ENCODE data around the gene TATDN2.

TATDN2 gene, protein sequence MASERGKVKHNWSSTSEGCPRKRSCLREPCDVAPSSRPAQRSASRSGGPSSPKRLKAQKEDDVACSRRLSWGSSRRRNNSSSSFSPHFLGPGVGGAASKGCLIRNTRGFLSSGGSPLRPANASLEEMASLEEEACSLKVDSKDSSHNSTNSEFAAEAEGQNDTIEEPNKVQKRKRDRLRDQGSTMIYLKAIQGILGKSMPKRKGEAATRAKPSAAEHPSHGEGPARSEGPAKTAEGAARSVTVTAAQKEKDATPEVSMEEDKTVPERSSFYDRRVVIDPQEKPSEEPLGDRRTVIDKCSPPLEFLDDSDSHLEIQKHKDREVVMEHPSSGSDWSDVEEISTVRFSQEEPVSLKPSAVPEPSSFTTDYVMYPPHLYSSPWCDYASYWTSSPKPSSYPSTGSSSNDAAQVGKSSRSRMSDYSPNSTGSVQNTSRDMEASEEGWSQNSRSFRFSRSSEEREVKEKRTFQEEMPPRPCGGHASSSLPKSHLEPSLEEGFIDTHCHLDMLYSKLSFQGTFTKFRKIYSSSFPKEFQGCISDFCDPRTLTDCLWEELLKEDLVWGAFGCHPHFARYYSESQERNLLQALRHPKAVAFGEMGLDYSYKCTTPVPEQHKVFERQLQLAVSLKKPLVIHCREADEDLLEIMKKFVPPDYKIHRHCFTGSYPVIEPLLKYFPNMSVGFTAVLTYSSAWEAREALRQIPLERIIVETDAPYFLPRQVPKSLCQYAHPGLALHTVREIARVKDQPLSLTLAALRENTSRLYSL

GRCh38 chr3:10248184-10248983 lies at the start of gene TATDN2:
TSS of gene TATDN2 (plus strand) at chr3:10248459. CDS start at chr3:10249201, 742 bp downstream.
- DNase-seq = peak; percentile 95

- no peak for DNase-seq
Observed at GRCh38 chr3:10198761-10199649, 49.3 kb upstream of the TATDN2 start.

- DNase-seq = no peak
Observed at GRCh38 chr3:10204921-10205320, 43.3 kb upstream of the TATDN2 start.

- DNase-seq = peak; percentile 3
Observed at GRCh38 chr3:10205451-10206165, 42.7 kb upstream of the TATDN2 start.

DNA sequence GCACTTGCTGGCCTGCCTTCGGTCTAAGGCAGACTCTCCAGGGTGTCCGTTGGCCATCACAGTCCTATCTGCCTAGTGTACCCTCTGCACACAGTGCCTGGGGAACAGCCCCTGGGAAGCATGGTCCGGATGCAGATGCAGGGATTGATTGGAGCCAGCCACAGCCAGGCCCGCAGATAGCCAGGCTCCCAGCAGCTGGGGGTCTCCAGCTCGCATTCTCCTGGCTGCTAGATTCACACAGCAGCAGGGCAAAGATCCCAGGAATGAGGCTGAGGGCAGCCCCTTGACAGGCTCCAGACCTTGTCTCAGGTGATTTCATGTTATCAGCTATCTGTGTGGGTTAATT lies 42.1 kb upstream of the TATDN2 start:
- no peak for DNase-seq

- DNase-seq = no peak
Observed at GRCh38 chr3:10213156-10213792, 35.0 kb upstream of the TATDN2 start.

DNA sequence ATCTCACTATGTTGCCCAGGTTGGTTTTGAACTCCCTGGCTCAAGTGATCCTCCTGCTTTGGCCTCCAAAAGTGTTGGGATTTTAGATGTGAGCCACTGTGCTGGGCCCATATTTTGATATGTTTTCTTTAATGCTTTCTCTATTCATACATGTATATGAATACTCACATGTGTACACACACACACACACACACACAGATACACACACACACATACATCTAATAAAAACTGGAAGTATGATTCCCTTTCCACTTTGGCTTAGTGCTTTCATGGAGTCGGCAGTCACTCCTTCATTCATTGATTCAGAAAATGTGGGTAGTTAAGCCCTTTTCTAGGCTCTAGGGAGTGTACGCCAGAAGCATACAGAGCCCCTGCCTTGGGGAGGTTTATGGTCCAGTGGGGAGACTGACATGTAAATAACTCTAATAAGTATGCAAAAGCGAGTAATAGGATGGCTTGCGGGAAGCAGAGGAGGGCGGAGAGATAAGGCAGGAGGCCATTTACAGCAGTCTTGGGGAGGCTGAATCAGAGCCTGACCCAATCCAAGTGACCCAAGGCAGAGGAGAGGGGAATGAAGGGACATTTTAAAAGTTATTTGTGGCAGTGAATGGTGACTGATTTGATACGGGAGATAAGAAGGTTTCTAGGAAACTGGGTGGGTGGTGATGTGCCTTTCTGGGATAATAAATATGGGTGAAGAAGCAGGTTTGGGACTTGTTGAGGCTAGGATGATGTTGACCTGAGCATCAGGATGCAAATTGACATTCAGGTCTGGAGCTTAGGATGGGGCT lies 32.5 kb upstream of the TATDN2 start:
- no peak for DNase-seq

GRCh38 chr3:10217359-10217758 lies 30.9 kb upstream of the TATDN2 start:
- DNase-seq = no peak

- DNase-seq = no peak
Observed at GRCh38 chr3:10219737-10220136, 28.5 kb upstream of the TATDN2 start.

DNA sequence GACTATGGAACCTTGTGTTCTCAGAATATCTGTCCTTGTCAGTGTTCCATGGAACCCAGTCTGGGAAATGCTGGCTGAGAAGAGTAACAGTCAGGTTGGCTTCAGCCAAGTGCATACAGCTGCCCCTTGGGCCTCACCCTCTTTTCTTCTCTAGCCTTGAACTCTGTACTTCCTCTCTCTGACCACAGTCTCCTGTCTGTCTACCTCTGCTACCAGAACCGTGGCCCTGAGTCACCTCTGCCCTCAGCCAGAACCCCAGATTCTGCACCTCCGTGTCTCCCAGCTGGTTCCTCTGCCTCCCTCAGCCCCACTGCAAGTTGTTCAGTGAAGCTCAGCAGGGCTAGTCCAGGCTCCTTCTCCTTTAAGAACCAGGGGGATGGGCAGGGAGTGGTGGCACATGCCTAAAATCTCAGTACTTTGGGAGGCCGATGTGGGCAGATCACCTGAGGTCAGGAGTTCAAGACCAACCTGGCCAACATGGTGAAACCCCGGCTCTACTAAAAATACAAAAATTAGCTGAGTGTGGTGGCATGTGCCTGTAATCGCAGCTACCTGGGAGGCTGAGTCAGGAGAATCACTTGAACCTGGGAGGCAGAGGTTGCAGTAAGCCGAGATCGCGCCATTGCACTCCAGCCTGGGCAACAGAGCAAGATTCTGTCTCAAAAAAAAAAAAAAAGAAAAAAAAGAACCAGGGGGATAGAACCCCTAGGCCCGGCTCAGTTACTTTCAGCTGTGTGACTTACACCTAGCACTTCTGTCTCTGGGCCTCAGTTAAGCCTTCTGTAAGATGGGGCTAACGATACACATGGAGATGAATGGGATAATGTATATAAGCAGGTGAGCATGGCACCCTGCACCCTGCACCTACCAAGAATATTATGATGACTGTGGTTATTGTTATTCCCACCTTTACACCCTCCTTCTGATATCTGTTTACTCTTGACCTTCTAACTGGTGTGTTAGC lies 24.3 kb upstream of the TATDN2 start:
- DNase-seq = no peak

GRCh38 chr3:10224794-10225665 lies 23.2 kb upstream of the TATDN2 start:
- peak; percentile 60 for DNase-seq

- DNase-seq = no peak
Observed at GRCh38 chr3:10226293-10226692, 22.0 kb upstream of the TATDN2 start.

DNA sequence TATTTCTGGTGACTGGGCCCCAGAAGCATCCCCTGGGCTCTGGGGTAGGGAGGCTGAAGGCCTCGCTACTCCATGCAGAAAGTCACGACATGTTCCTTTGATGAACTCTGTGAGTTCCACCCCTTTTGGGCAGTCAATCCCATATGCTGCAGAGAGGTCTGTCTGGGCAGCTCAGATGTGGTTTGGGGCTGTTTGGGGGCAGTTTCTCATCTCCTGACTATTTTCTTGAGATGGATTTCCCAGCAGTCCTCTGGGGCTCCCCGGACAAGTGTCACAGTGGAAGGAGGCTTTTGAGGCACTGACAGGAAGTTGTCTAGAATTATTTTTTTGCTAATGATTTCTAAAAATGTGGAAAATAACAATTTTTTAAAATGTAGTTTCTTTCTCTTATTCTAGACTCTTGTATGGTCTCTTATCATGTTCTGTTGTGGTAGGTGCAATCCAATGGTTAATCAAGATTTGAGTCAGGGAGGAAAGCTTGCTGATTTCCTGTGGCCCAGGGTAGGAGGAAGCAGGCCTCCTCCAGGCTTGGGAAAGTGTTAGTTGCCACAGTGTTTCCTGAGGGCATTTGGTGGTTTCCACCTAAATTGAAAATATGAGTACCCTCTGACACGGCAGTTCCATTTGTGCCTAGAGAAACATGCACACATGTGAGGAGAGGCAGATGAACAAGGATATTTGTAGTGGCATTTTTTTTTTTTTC lies 19.9 kb upstream of the TATDN2 start:
- no peak for DNase-seq

GRCh38 chr3:10229576-10229975 lies 18.7 kb upstream of the TATDN2 start:
- DNase-seq = no peak

- DNase-seq = no peak
Observed at GRCh38 chr3:10232137-10232536, 16.1 kb upstream of the TATDN2 start.

DNA sequence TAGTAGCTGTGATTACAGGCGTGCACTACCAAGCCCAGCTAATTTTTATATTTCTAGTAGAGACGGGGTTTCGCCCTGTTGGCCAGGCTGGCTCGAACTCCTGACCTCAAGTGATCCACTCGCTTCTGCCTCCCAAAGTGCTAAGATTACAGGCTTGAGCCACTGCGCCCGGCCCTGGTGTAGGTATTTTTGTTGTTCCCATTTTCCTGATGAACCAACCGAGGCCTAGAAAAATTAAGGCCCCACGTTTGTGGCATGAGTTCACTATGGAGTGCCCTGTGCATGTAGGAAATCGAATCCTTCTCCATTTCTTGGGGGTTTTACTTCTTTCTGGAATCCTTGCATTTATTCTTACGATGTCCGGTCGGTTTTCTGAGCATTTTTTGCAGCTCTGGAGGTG lies 14.3 kb upstream of the TATDN2 start:
- no peak for DNase-seq

GRCh38 chr3:10234526-10235230 lies 13.6 kb upstream of the TATDN2 start:
- no peak for DNase-seq

All from eye (tissue), 1 donor.